CD14-positive monocyte (primary cell): ENCODE measurements around the gene CD55. TPM values are rescaled to one million over a fixed set of nuclear protein-coding genes. Genes with fewer than 3 reads are reported as not detected.
A peak's percentile ranks its signal among the peaks of the same experiment; 100 is the strongest.

Experiments used
- DNase-seq, 3 donors: peaks; one replicate each; pipeline ENCODE4 v3.0.0-alpha.2; 2011 to 2022
- H2AFZ ChIP-seq: 2 replicates; pipeline ENCODE4 v1.6.0; 2012; ENCODE audit warnings: mild to moderate bottlenecking, low read depth, low read length, inconsistent platforms; ENCODE audit not compliant: insufficient read depth, poor library complexity, severe bottlenecking
- H3K27ac ChIP-seq, 2 donors: 1 replicate in 1 of 2; 2 replicates in 1 of 2; pipeline ENCODE4 v1.5.1; 2012 to 2013; ENCODE audit warnings: low read length in 2 of 2, control low read depth in 1 of 2, inconsistent platforms in 1 of 2, low read depth in 1 of 2, mild to moderate bottlenecking in 1 of 2
- H3K27me3 ChIP-seq, 2 donors: one replicate each; pipeline versions ENCODE4 v1.6.0 to v1.6.1; 2011 to 2013; ENCODE audit warnings: low read length in 2 of 2; ENCODE audit not compliant: control insufficient read depth in 2 of 2, insufficient read depth in 2 of 2
- H3K36me3 ChIP-seq, 2 donors: replicated peaks in 1 of 2; 1 replicate in 1 of 2; 2 replicates in 1 of 2; pipeline versions ENCODE4 v1.5.1 to v1.6.1; 2012 to 2013; ENCODE audit warnings: low read length in 2 of 2, control low read depth in 1 of 2, inconsistent platforms in 1 of 2, mild to moderate bottlenecking in 1 of 2; ENCODE audit not compliant: insufficient read depth in 2 of 2, control insufficient read depth in 1 of 2
- H3K4me1 ChIP-seq, 2 donors: 1 replicate in 1 of 2; 2 replicates in 1 of 2; pipeline versions ENCODE4 v1.5.1 to v1.6.1; 2012 to 2013; ENCODE audit warnings: low read length in 2 of 2, control low read depth in 1 of 2, inconsistent platforms in 1 of 2, mild to moderate bottlenecking in 1 of 2, moderate library complexity in 1 of 2; ENCODE audit not compliant: insufficient read depth in 2 of 2, control insufficient read depth in 1 of 2
- H3K4me2 ChIP-seq: replicated peaks from 2 replicates; pipeline ENCODE3; 2012; ENCODE audit warnings: low read length, moderate library complexity, mild to moderate bottlenecking; ENCODE audit not compliant: poor library complexity, severe bottlenecking; ENCODE audit errors: extremely low read depth
- H3K4me3 ChIP-seq, 3 experiments: fragments of 200-600 bp in 1 of 3; sonication (generic) in 1 of 3; replicated peaks in 1 of 3; 1 replicate in 2 of 3; 2 replicates in 1 of 3; pipeline ENCODE4 v1.5.1; 2011 to 2013; ENCODE audit warnings: low read length in 3 of 3, mild to moderate bottlenecking in 3 of 3, control low read depth in 2 of 3, low read depth in 2 of 3, inconsistent platforms in 1 of 3, moderate library complexity in 1 of 3
- H3K79me2 ChIP-seq: 2 replicates; pipeline ENCODE4 v1.6.0; 2012; ENCODE audit warnings: mild to moderate bottlenecking, control low read depth, inconsistent platforms, low read length, moderate library complexity; ENCODE audit not compliant: insufficient read depth
- H3K9ac ChIP-seq: 2 replicates; pipeline ENCODE4 v1.6.0; 2017; ENCODE audit warnings: low read length, mild to moderate bottlenecking; ENCODE audit not compliant: insufficient read depth, poor library complexity, severe bottlenecking
- H3K9me3 ChIP-seq, 2 donors: replicated peaks in 1 of 2; 1 replicate in 1 of 2; 2 replicates in 1 of 2; pipeline versions ENCODE4 v1.5.1 to v1.6.1; 2012 to 2013; ENCODE audit warnings: low read length in 2 of 2, control low read depth in 1 of 2; ENCODE audit not compliant: control insufficient read depth in 1 of 2, insufficient read depth in 1 of 2
- H4K20me1 ChIP-seq: 2 replicates; pipeline ENCODE4 v1.6.0; 2012; ENCODE audit warnings: mild to moderate bottlenecking, low read length, control low read depth, moderate library complexity; ENCODE audit not compliant: insufficient read depth
- H3K27ac Mint-ChIP-seq, 7 donors: one replicate each; pipeline ENCODE4 v1.8.0; 2020; ENCODE audit warnings: mild to moderate bottlenecking in 7 of 7, mixed read lengths in 7 of 7, moderate library complexity in 6 of 7, inconsistent platforms in 2 of 7
- H3K27me3 Mint-ChIP-seq, 3 donors: one replicate each; pipeline ENCODE4 v1.8.0; 2021 to 2022; ENCODE audit warnings: low read depth in 3 of 3, mild to moderate bottlenecking in 3 of 3, mixed read lengths in 3 of 3, moderate library complexity in 3 of 3, inconsistent platforms in 1 of 3
- H3K36me3 Mint-ChIP-seq, 2 donors: one replicate each; pipeline ENCODE4 v1.8.0; 2020; ENCODE audit warnings: mixed read lengths in 2 of 2, inconsistent platforms in 1 of 2, mild to moderate bottlenecking in 1 of 2
- H3K4me1 Mint-ChIP-seq: one replicate; pipeline ENCODE4 v1.8.0; 2020; ENCODE audit warnings: mild to moderate bottlenecking, mixed read lengths
- H3K4me3 Mint-ChIP-seq, 2 donors: one replicate each; pipeline ENCODE4 v1.8.0; 2020; ENCODE audit warnings: mild to moderate bottlenecking in 2 of 2, mixed read lengths in 2 of 2, moderate library complexity in 1 of 2
- H3K9me3 Mint-ChIP-seq, 7 donors: one replicate each; pipeline ENCODE4 v1.8.0; 2020 to 2022; ENCODE audit warnings: mixed read lengths in 7 of 7, mild to moderate bottlenecking in 6 of 7, moderate library complexity in 6 of 7, inconsistent platforms in 2 of 7
- WGBS: methylation state at CpG from one replicate; pipeline ENCODE4 v1.1.5; 2013; ENCODE audit warnings: missing lambda C conversion rate; ENCODE audit not compliant: insufficient coverage; 5-methylcytosine and 5-hydroxymethylcytosine counted together
- intact Hi-C, 2 donors: fragments of 100-400 bp; cut with micrococcal nuclease; formaldehyde crosslinking; loops; one replicate each; pipeline versions ENCODE4 v1.15.0 to v1.15.1; 2023
- polyA plus RNA-seq, 3 donors: library from polyadenylated mRNA; depleted of rRNA in 1 of 3; unstranded in 2 of 3; stranded (reverse) in 1 of 3; fragments of 300-500 nt in 2 of 3; fragments of >200 nt in 1 of 3; fragmentation: Illumina TruSeq in 2 of 3; gene quantifications; 1 replicate in 2 of 3; 2 replicates in 1 of 3; pipeline ENCODE4 v1.2.3, GENCODE V29; 2012 to 2021
- TF ChIP-seq, protein P1 (sequence below): fragments of 200-600 bp; IDR thresholded peaks from one replicate; pipeline ENCODE4 v1.8.0; 2022; ENCODE audit warnings: antibody characterized with exemption, mild to moderate bottlenecking

CD55 gene
- polyA plus RNA-seq, 3 donors, result 171 to 221 (median 182) TPM

DNA sequence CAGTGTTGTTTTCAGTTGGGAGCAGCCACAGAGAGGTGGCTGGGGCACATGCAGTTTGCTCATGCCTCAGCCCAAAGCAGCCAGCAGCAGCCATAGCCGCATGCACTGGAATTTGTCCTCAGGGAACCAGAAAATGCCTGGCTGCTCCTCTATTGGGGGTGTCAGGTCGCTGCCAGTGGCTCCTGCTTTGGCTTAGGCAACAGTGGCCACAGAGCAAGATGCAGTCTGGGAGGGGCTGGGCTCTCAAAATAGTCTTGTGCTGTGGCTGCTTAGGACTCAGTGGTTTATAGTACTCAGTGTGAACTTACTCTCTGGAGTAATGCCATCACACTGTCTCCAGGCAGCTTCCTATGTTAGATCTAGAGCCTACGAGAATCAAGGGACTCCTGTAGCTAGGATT lies 25.0 kb downstream of the CD55 start:
- Histone ChIP-seq H3K79me2 (peaks cover 92% of the 10 kb centered on the region), H3K36me3 (peaks cover 70 to 97% of the 10 kb centered on the region in 2 donors), H3K9ac (no peak overlapping the region), H3K27me3 (no peaks in the 10 kb centered on the region), H3K4me1 (peaks cover 8 to 22% of the 10 kb centered on the region in 2 donors), H4K20me1 (peaks cover 100% of the 10 kb centered on the region), H3K9me3 (no peaks in the 10 kb centered on the region), H3K4me2 (no peak overlapping the region), H3K27ac (peak overlapping the region; percentile 4 to 30), H2AFZ (no peak overlapping the region), H3K4me3 (no peak overlapping the region)
- WGBS, result 94% methylated on average over 2 of the region's 3 CpGs
- TF ChIP-seq, protein P1, sequence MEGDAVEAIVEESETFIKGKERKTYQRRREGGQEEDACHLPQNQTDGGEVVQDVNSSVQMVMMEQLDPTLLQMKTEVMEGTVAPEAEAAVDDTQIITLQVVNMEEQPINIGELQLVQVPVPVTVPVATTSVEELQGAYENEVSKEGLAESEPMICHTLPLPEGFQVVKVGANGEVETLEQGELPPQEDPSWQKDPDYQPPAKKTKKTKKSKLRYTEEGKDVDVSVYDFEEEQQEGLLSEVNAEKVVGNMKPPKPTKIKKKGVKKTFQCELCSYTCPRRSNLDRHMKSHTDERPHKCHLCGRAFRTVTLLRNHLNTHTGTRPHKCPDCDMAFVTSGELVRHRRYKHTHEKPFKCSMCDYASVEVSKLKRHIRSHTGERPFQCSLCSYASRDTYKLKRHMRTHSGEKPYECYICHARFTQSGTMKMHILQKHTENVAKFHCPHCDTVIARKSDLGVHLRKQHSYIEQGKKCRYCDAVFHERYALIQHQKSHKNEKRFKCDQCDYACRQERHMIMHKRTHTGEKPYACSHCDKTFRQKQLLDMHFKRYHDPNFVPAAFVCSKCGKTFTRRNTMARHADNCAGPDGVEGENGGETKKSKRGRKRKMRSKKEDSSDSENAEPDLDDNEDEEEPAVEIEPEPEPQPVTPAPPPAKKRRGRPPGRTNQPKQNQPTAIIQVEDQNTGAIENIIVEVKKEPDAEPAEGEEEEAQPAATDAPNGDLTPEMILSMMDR, result no peak
- Mint-ChIP-seq H3K27me3 (no peaks in the 10 kb centered on the region), H3K4me1 (peaks cover 61% of the 10 kb centered on the region), H3K27ac (peak overlapping the region in 5 of 7 donors; percentile 10 to 73 (median 17)), H3K36me3 (peaks cover 86 to 99% of the 10 kb centered on the region in 2 donors), H3K4me3 (no peak overlapping the region), H3K9me3 (peaks cover 0 to 6% (median 0%) of the 10 kb centered on the region in 7 donors)
- no peak for DNase-seq
- intact Hi-C loops, result no loop called here

DNA sequence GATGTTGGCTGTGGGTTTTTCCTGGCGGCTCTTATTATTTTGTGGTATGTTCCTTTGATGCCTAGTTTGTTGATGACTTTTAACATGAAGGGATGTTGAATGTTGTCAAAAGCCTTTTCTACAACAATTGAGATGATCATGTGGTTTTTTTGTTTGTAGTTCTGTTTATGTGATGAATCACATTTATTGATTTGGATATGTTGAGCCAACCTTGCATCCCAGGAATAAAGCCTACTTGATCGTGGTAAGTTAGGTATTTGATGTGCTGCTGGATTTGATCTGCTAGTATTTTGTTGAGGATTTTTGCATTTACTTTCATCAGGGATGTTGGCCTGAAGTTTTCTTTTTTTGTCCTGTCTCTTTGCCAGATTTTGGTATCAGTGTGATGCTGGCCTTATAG lies 28.5 kb downstream of the CD55 start:
- TF ChIP-seq, protein P1, result no peak
- intact Hi-C loops, result no loop called here

More for the DNA sequence above, 28.5 kb downstream of the CD55 start:
- H3K79me2 ChIP-seq, result peaks cover 57% of the 10 kb centered on the region
- H3K4me1 ChIP-seq, result no peaks in the 10 kb centered on the region
- H3K4me3 Mint-ChIP-seq, result no peak overlapping the region
- DNase-seq, result no peak
- no peak overlapping the region for H3K9ac ChIP-seq
- peaks cover 0 to 6% (median 0%) of the 10 kb centered on the region in 7 donors for H3K9me3 Mint-ChIP-seq
- no peak overlapping the region for H2AFZ ChIP-seq
- H3K27ac Mint-ChIP-seq, result no peak overlapping the region
- H3K36me3 ChIP-seq, result peaks cover 75 to 99% of the 10 kb centered on the region in 2 donors
- peaks cover 80 to 93% of the 10 kb centered on the region in 2 donors for H3K36me3 Mint-ChIP-seq
- peaks cover 29% of the 10 kb centered on the region for H3K4me1 Mint-ChIP-seq
- no peak overlapping the region for H3K4me3 ChIP-seq
- H3K27ac ChIP-seq, result no peak overlapping the region
- 92% methylated on average over 2 of the region's 2 CpGs for WGBS
- H3K4me2 ChIP-seq, result no peak overlapping the region
- no peaks in the 10 kb centered on the region for H3K27me3 Mint-ChIP-seq
- no peaks in the 10 kb centered on the region for H3K27me3 ChIP-seq
- H4K20me1 ChIP-seq, result peaks cover 100% of the 10 kb centered on the region
- H3K9me3 ChIP-seq, result no peaks in the 10 kb centered on the region
